Panc1 (cell line): ENCODE measurements around the gene ZNF385C. TPM values are rescaled to one million over a fixed set of nuclear protein-coding genes. Genes with fewer than 3 reads are reported as not detected.

Experiments
- ATAC-seq: fragments of 200-7000 bp; cut with Tn5 transposase; 2 replicates; pipeline ENCODE4 v1.9.1; 2020; ENCODE audit warnings: mild to moderate bottlenecking, moderate library complexity
- BruUV-seq: library from RNA; stranded (reverse); fragments of 400-500 nt; replicated peaks from 2 replicates; lab custom pipeline; 2021; lab: Mats Ljungman, UMichigan
- CTCF ChIA-PET: fragments of 300-600 bp; sonication (Branson Sonifier 250); formaldehyde crosslinking; loops from one replicate; lab custom pipeline; 2022; ENCODE audit warnings: antibody characterized with exemption; lab: Charles Lee
- POLR2A ChIA-PET: fragments of 300-600 bp; sonication (Branson Sonifier 250); formaldehyde crosslinking; loops from one replicate; lab custom pipeline; 2022; ENCODE audit warnings: antibody characterized with exemption; lab: Charles Lee
- DNase-seq: peaks from one replicate; pipeline ENCODE4 v3.0.0-alpha.2; 2010; ENCODE audit warnings: low read depth, low spot score
- H3K27ac ChIP-seq: 2 replicates; pipeline ENCODE4 v1.5.1; 2011; ENCODE audit warnings: mild to moderate bottlenecking, low read length, inconsistent platforms
- H3K27me3 ChIP-seq: fragments of 200-500 bp; sonication (Bioruptor generic); 2 replicates; pipeline ENCODE4 v1.6.0; 2014; ENCODE audit warnings: low read length, inconsistent platforms; ENCODE audit not compliant: control insufficient read depth, insufficient read depth
- H3K36me3 ChIP-seq: fragments of 200-500 bp; sonication (Bioruptor generic); 2 replicates; pipeline ENCODE4 v1.5.1; 2014; ENCODE audit warnings: inconsistent platforms, mild to moderate bottlenecking, low read length, moderate library complexity; ENCODE audit not compliant: control insufficient read depth, insufficient read depth
- H3K4me1 ChIP-seq: 2 replicates; pipeline ENCODE4 v1.5.1; 2011; ENCODE audit warnings: inconsistent platforms, mild to moderate bottlenecking, low read length, moderate library complexity; ENCODE audit not compliant: control insufficient read depth, insufficient read depth
- H3K4me3 ChIP-seq, 2 experiments: 2 replicates each; pipeline ENCODE4 v1.5.1; 2011 to 2012; ENCODE audit warnings: low read depth in 2 of 2, low read length in 2 of 2, mild to moderate bottlenecking in 2 of 2, inconsistent platforms in 1 of 2, moderate library complexity in 1 of 2
- H3K9me3 ChIP-seq: fragments of 200-500 bp; sonication (Bioruptor generic); 2 replicates; pipeline ENCODE4 v1.5.1; 2014; ENCODE audit warnings: low read depth, mild to moderate bottlenecking, inconsistent platforms, low read length, moderate library complexity; ENCODE audit not compliant: control insufficient read depth, insufficient read depth
- CTCF ChIP-seq: fragments of 450-650 bp; IDR thresholded peaks from 2 replicates; pipeline ENCODE4 v1.5.1; 2017; ENCODE audit warnings: mild to moderate bottlenecking
- POLR2AphosphoS5 ChIP-seq: IDR thresholded peaks from 2 replicates; pipeline ENCODE4 v1.6.1; 2012; ENCODE audit warnings: mild to moderate bottlenecking, low read depth, low read length, moderate library complexity
- SIN3A ChIP-seq: IDR thresholded peaks from 2 replicates; pipeline ENCODE4 v1.6.1; 2012; ENCODE audit warnings: low read depth, mild to moderate bottlenecking, low read length, moderate library complexity, borderline replicate concordance; ENCODE audit not compliant: insufficient read depth
- TCF7L2 ChIP-seq: IDR thresholded peaks from 2 replicates; pipeline ENCODE4 v1.6.1; 2011; ENCODE audit warnings: mild to moderate bottlenecking, low read depth, low read length, inconsistent platforms
- in situ Hi-C: cut with HindIII; loops from 2 replicates; pipeline ENCODE4 v1.10.0; 2016; ENCODE audit warnings: low sequenced_read_pairs, low pct_unique_long_range_greater_than_20kb
- intact Hi-C: fragments of 100-400 bp; cut with micrococcal nuclease; formaldehyde crosslinking; loops from one replicate; pipeline ENCODE4 v1.10.0; 2022; ENCODE audit not compliant: unreplicated experiment
- total RNA-seq: library from RNA; stranded (reverse); gene quantifications from one replicate; pipeline ENCODE4 v1.2.1, GENCODE V29; 2021; ENCODE audit not compliant: unreplicated experiment
- TF ChIP-seq, protein P1 (sequence below), 2 experiments: IDR thresholded peaks; 2 replicates each; pipeline ENCODE4 v1.6.1; 2011 to 2012; ENCODE audit warnings: low read depth in 2 of 2, control low read depth in 1 of 2, low read length in 1 of 2, mild to moderate bottlenecking in 1 of 2, moderate library complexity in 1 of 2; ENCODE audit not compliant: insufficient read depth in 1 of 2

ZNF385C gene
- total RNA-seq, 1 experiment from 2014 or later, result 0.21 TPM

GRCh38 chr17:42076797-42077559 is 21.3 kb downstream of the ZNF385C start:
- TF ChIP-seq, protein P1, sequence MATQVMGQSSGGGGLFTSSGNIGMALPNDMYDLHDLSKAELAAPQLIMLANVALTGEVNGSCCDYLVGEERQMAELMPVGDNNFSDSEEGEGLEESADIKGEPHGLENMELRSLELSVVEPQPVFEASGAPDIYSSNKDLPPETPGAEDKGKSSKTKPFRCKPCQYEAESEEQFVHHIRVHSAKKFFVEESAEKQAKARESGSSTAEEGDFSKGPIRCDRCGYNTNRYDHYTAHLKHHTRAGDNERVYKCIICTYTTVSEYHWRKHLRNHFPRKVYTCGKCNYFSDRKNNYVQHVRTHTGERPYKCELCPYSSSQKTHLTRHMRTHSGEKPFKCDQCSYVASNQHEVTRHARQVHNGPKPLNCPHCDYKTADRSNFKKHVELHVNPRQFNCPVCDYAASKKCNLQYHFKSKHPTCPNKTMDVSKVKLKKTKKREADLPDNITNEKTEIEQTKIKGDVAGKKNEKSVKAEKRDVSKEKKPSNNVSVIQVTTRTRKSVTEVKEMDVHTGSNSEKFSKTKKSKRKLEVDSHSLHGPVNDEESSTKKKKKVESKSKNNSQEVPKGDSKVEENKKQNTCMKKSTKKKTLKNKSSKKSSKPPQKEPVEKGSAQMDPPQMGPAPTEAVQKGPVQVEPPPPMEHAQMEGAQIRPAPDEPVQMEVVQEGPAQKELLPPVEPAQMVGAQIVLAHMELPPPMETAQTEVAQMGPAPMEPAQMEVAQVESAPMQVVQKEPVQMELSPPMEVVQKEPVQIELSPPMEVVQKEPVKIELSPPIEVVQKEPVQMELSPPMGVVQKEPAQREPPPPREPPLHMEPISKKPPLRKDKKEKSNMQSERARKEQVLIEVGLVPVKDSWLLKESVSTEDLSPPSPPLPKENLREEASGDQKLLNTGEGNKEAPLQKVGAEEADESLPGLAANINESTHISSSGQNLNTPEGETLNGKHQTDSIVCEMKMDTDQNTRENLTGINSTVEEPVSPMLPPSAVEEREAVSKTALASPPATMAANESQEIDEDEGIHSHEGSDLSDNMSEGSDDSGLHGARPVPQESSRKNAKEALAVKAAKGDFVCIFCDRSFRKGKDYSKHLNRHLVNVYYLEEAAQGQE (IDR thresholded peaks at IDR 0.05; ENCODE audit: insufficient read depth in 1 of 2, low read depth in 2 of 2, low read length in 1 of 2), result no peak
- TF ChIP-seq CTCF, result no peak
- no peak for TF ChIP-seq SIN3A
- no peak for TF ChIP-seq TCF7L2
- no peak for TF ChIP-seq POLR2AphosphoS5
- no peaks in the 10 kb centered on the region for H3K36me3 ChIP-seq
- no peak overlapping the region for H3K27ac ChIP-seq
- H3K27me3 ChIP-seq, result no peaks in the 10 kb centered on the region
- no TSS peak for BruUV-seq
- H3K4me1 ChIP-seq, result peaks cover 1% of the 10 kb centered on the region; the same call in 1 of the 2 replicates
- CTCF ChIA-PET, result no interaction called here
- POLR2A ChIA-PET, result no interaction called here
- intact Hi-C loops, result no loop called here
- in situ Hi-C loops, result no loop called here
- no peak for ATAC-seq
- H3K9me3 ChIP-seq, result no peaks in the 10 kb centered on the region
- H3K4me3 ChIP-seq, result no peak overlapping the region
- no peak for DNase-seq

DNA sequence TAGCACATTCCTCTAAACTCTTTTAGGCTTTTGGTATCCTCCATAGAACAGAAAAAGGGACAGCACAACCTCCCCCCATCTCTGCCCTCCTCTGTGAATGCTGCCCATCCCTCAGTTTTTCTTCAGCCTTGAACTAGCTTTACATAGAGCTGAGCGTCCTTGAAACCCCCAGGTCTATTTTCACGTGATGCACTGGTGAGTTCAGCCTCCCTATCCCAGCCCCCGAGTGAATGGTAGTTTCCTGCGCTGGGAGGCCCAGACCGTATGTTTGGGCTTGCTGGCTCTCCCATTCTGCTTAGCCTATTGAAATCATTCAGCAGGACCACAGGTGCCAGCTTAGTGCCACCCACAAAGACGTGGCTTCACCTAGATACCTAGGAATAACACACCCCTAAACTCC is 22.5 kb downstream of the ZNF385C start:
- no peak for ATAC-seq
- TF ChIP-seq, protein P1 (IDR thresholded peaks at IDR 0.05; ENCODE audit: insufficient read depth in 1 of 2, low read depth in 2 of 2, low read length in 1 of 2), result no peak
- TF ChIP-seq SIN3A (no peak), TCF7L2 (no peak), CTCF (no peak), POLR2AphosphoS5 (no peak)
- Histone ChIP-seq H3K27ac (no peak overlapping the region), H3K9me3 (no peaks in the 10 kb centered on the region), H3K4me3 (no peak overlapping the region), H3K27me3 (no peaks in the 10 kb centered on the region), H3K36me3 (no peaks in the 10 kb centered on the region), H3K4me1 (peaks cover 4% of the 10 kb centered on the region; the same call in 1 of the 2 replicates)
- no TSS peak for BruUV-seq
- POLR2A ChIA-PET, result no interaction called here
- in situ Hi-C loops, result no loop called here
- CTCF ChIA-PET, result no interaction called here
- intact Hi-C loops, result no loop called here
- DNase-seq, result no peak
